IMR-90 (cell line): Measurements from ENCODE around the gene TMPRSS13. TPM values are rescaled to one million over a fixed set of nuclear protein-coding genes. Genes with fewer than 3 reads are reported as not detected.

Experiments
- ATAC-seq: fragments of 200-7000 bp; cut with Tn5 transposase; 2 replicates; pipeline ENCODE4 v1.9.1; 2020; ENCODE audit warnings: low read depth, mild to moderate bottlenecking, moderate library complexity
- BruUV-seq: library from RNA; stranded (reverse); fragments of 400-500 nt; replicated peaks from 2 replicates; lab custom pipeline; 2021; lab: Mats Ljungman, UMichigan
- CTCF ChIA-PET: fragments of 300-600 bp; formaldehyde crosslinking; extraction: SDS; loops from one replicate; lab custom pipeline; 2021; ENCODE audit warnings: antibody characterized with exemption; lab: Yijun Ruan, JAX
- POLR2A ChIA-PET: fragments of 300-600 bp; sonication (Branson Sonifier 250); formaldehyde crosslinking; loops from one replicate; lab custom pipeline; 2022; ENCODE audit warnings: antibody characterized with exemption; ENCODE audit not compliant: unreplicated experiment; lab: Charles Lee
- DNase-seq: peaks from one replicate; pipeline ENCODE4 v3.0.0; 2013
- H2AFZ ChIP-seq: replicated peaks from 2 replicates; pipeline ENCODE3; 2013; ENCODE audit warnings: low read length, mild to moderate bottlenecking; ENCODE audit not compliant: poor library complexity
- H2AK5ac ChIP-seq: 2 replicates; pipeline ENCODE4 v1.6.1; 2013; ENCODE audit warnings: low read depth, low read length, inconsistent platforms
- H2AK9ac ChIP-seq: replicated peaks from 2 replicates; pipeline ENCODE3; 2013; ENCODE audit warnings: mild to moderate bottlenecking, low read depth, low read length, moderate library complexity; ENCODE audit not compliant: poor library complexity
- H2BK120ac ChIP-seq: 2 replicates; pipeline ENCODE4 v1.6.1; 2013; ENCODE audit warnings: low read depth, low read length, inconsistent platforms
- H2BK15ac ChIP-seq: 3 replicates; pipeline ENCODE4 v1.6.1; 2013; ENCODE audit warnings: low read depth, low read length, inconsistent platforms
- H2BK20ac ChIP-seq: 2 replicates; pipeline ENCODE4 v1.6.1; 2013; ENCODE audit warnings: low read depth, mild to moderate bottlenecking, inconsistent platforms, low read length, moderate library complexity
- H2BK5ac ChIP-seq: 2 replicates; pipeline ENCODE4 v1.6.1; 2013; ENCODE audit warnings: mild to moderate bottlenecking, low read depth, low read length, inconsistent platforms; ENCODE audit not compliant: poor library complexity, severe bottlenecking
- H3K14ac ChIP-seq: replicated peaks from 2 replicates; pipeline ENCODE4 v1.6.1; 2013; ENCODE audit warnings: low read depth, low read length, inconsistent platforms
- H3K18ac ChIP-seq: 2 replicates; pipeline ENCODE4 v1.6.1; 2013; ENCODE audit warnings: low read depth, low read length, control low read depth
- H3K23ac ChIP-seq: 2 replicates; pipeline ENCODE4 v1.6.1; 2013; ENCODE audit warnings: low read depth, low read length, inconsistent platforms
- H3K27ac ChIP-seq: 2 replicates; pipeline ENCODE4 v1.5.1; 2013; ENCODE audit warnings: mild to moderate bottlenecking, control low read depth, low read length; ENCODE audit not compliant: insufficient read depth
- H3K27me3 ChIP-seq: 2 replicates; pipeline ENCODE4 v1.6.1; 2013; ENCODE audit warnings: low read length; ENCODE audit not compliant: control insufficient read depth, insufficient read depth
- H3K36me3 ChIP-seq: 2 replicates; pipeline ENCODE4 v1.6.1; 2013; ENCODE audit warnings: low read length, mixed read lengths; ENCODE audit not compliant: control insufficient read depth, insufficient read depth
- H3K4ac ChIP-seq: 2 replicates; pipeline ENCODE4 v1.6.1; 2013; ENCODE audit warnings: low read depth, low read length, inconsistent platforms
- H3K4me1 ChIP-seq: 2 replicates; pipeline ENCODE4 v1.6.1; 2013; ENCODE audit warnings: low read length, mixed read lengths; ENCODE audit not compliant: control insufficient read depth, insufficient read depth
- H3K4me2 ChIP-seq: 2 replicates; pipeline ENCODE4 v1.6.1; 2013; ENCODE audit warnings: low read depth, mild to moderate bottlenecking, control low read depth, low read length, moderate library complexity
- H3K4me3 ChIP-seq: 2 replicates; pipeline ENCODE4 v1.5.1; 2013; ENCODE audit warnings: low read depth, mild to moderate bottlenecking, control low read depth, low read length, moderate library complexity; ENCODE audit not compliant: insufficient read depth
- H3K56ac ChIP-seq: 2 replicates; pipeline ENCODE4 v1.6.1; 2013; ENCODE audit warnings: low read length, inconsistent platforms; ENCODE audit not compliant: insufficient read depth; ENCODE audit errors: extremely low read depth
- H3K79me1 ChIP-seq, 2 experiments: 2 replicates each; pipeline ENCODE4 v1.6.1; 2013; ENCODE audit warnings: low read length in 2 of 2, inconsistent platforms in 1 of 2, low read depth in 1 of 2
- H3K9ac ChIP-seq: 2 replicates; pipeline ENCODE4 v1.6.1; 2013; ENCODE audit warnings: low read depth, low read length, control low read depth
- H3K9me1 ChIP-seq: 2 replicates; pipeline ENCODE4 v1.6.1; 2013; ENCODE audit warnings: low read length, inconsistent platforms; ENCODE audit not compliant: insufficient read depth
- H3K9me3 ChIP-seq: 2 replicates; pipeline ENCODE4 v1.6.1; 2013; ENCODE audit warnings: low read length; ENCODE audit not compliant: control insufficient read depth, insufficient read depth
- H4K20me1 ChIP-seq: 2 replicates; pipeline ENCODE4 v1.6.1; 2013; ENCODE audit warnings: low read length, inconsistent platforms; ENCODE audit not compliant: insufficient read depth
- H4K5ac ChIP-seq: 2 replicates; pipeline ENCODE4 v1.6.1; 2013; ENCODE audit warnings: mild to moderate bottlenecking, low read depth, low read length, control low read depth
- H4K8ac ChIP-seq, 2 experiments: 2 replicates each; pipeline ENCODE4 v1.6.1; 2013; ENCODE audit warnings: low read depth in 2 of 2, low read length in 2 of 2, control low read depth in 1 of 2, inconsistent platforms in 1 of 2
- H4K91ac ChIP-seq: 2 replicates; pipeline ENCODE4 v1.6.1; 2013; ENCODE audit warnings: low read depth, low read length, inconsistent platforms; ENCODE audit not compliant: insufficient read depth
- POLR2A ChIP-seq: IDR thresholded peaks from 2 replicates; pipeline ENCODE4 v1.6.1; 2012; ENCODE audit warnings: mild to moderate bottlenecking, low read depth, low read length
- WGBS, 2 experiments: methylation state at CpG; one replicate each; pipeline versions ENCODE4 v1.1.5 to v1.1.7; 2013; ENCODE audit warnings: missing lambda C conversion rate in 2 of 2; ENCODE audit not compliant: insufficient read length in 1 of 2; ENCODE audit errors: extremely low coverage in 2 of 2; 5-methylcytosine and 5-hydroxymethylcytosine counted together
- dilution Hi-C: fragments of 300-500 bp; cut with HindIII; formaldehyde crosslinking; loops from one replicate; pipeline ENCODE4 v1.14.3; 2018; ENCODE audit warnings: low sequenced_read_pairs; ENCODE audit not compliant: unreplicated experiment
- in situ Hi-C: fragments of 300-500 bp; cut with MboI; formaldehyde crosslinking; loops from 3 replicates; pipeline ENCODE4 v1.14.3; 2019; ENCODE audit warnings: low sequenced_read_pairs, inconsistent platforms, mixed read lengths
- intact Hi-C: fragments of 100-400 bp; cut with micrococcal nuclease; formaldehyde crosslinking; loops from 2 replicates; pipeline ENCODE4 v1.10.0; 2022
- polyA plus RNA-seq, 3 experiments: library from polyadenylated mRNA; depleted of rRNA; stranded (reverse); fragments of >200 nt; gene quantifications; 2 replicates each; pipeline ENCODE4 v1.2.3, GENCODE V29; 2012; ENCODE audit warnings: low replicate concordance in 1 of 3
- total RNA-seq: library from RNA; depleted of rRNA; stranded (reverse); fragments of >200 nt; gene quantifications from 2 replicates; pipeline ENCODE4 v1.2.3, GENCODE V29; 2012

The TMPRSS13 gene
- total and polyA plus RNA-seq, 2 of the 4 experiments (the other 2 are of a cell fraction) = not detected

- Histone ChIP-seq H3K18ac (no peak overlapping the region), H4K8ac (no peak overlapping the region), H3K27me3 (peaks cover 20% of the 10 kb centered on the region), H4K5ac (no peak overlapping the region), H3K4me1 (no peaks in the 10 kb centered on the region), H2AFZ (no peak overlapping the region), H3K79me1 (no peaks in the 10 kb centered on the region), H3K9me3 (no peaks in the 10 kb centered on the region), H3K27ac (no peak overlapping the region), H2BK5ac (no peak overlapping the region), H4K91ac (no peak overlapping the region), H2BK15ac (no peak overlapping the region), H3K14ac (no peak overlapping the region), H3K9ac (no peak overlapping the region), H3K4me3 (no peak overlapping the region), H3K4ac (no peak overlapping the region), H3K56ac (no peak overlapping the region), H2BK20ac (no peak overlapping the region), H3K36me3 (no peaks in the 10 kb centered on the region), H4K20me1 (no peaks in the 10 kb centered on the region; the same call in 1 of the 2 replicates), H2BK120ac (no peak overlapping the region), H3K9me1 (no peaks in the 10 kb centered on the region), H3K4me2 (no peak overlapping the region), H3K23ac (no peak overlapping the region), H2AK5ac (no peak overlapping the region), H2AK9ac (no peak overlapping the region)
- POLR2A ChIA-PET = no interaction called here
- ATAC-seq (no peak), DNase-seq (no peak)
- intact Hi-C loops = no loop called here
- dilution Hi-C loops = no loop called here
- no TSS peak for BruUV-seq
- 0% methylated on average over 1 of the region's 3 CpGs; no CpG with 5 or more reads in 1 of the 2 experiments for WGBS, 2 experiments
- in situ Hi-C loops = no loop called here
- CTCF ChIA-PET = interaction anchor here (2.3 kb wide), 1 partner anchor 14 kb away, joined by 7 read pairs; no protein-coding TSS in a partner anchor
- no peak for TF ChIP-seq POLR2A
Observed at GRCh38 chr11:117932947-117933346, 3.7 kb upstream of the TMPRSS13 start.
